Pancreas (tissue), 10 donors: ENCODE data around the gene INAFM2. TPM values are rescaled to one million over a fixed set of nuclear protein-coding genes. Genes with fewer than 3 reads are reported as not detected.
A peak's percentile ranks its signal among the peaks of the same experiment; 100 is the strongest.

Experiments used
- ATAC-seq, 4 donors: fragments of 200-7000 bp; cut with Tn5 transposase; one replicate each; pipeline versions ENCODE4 v1.8.0 to v1.9.1; 2020; ENCODE audit warnings: mild to moderate bottlenecking in 4 of 4, moderate library complexity in 4 of 4
- DNase-seq, 6 donors: peaks; one replicate each; pipeline ENCODE4 v3.0.0-alpha.2; 2020
- FAIRE-seq: peaks from 2 replicates; lab custom pipeline; 2012; peaks lifted over from hg19 to GRCh38; lab: Jason Lieb, UNC
- H3K27ac ChIP-seq, 4 donors: fragments of 200-600 bp; sonication (generic); 1 replicate in 3 of 4; 2 replicates in 1 of 4; pipeline versions ENCODE4 v1.5.0 to v1.8.0; 2020
- H3K27me3 ChIP-seq, 4 donors: fragments of 200-600 bp; one replicate each; pipeline ENCODE4 v1.8.0; 2021
- H3K36me3 ChIP-seq, 3 donors: fragments of 200-600 bp; sonication (generic) in 1 of 3; one replicate each; pipeline versions ENCODE4 v1.5.0 to v1.8.0; 2020 to 2021
- H3K4me1 ChIP-seq, 3 donors: fragments of 200-600 bp; one replicate each; pipeline ENCODE4 v1.8.0; 2021
- H3K4me3 ChIP-seq, 4 donors: fragments of 200-600 bp; sonication (generic) in 2 of 4; one replicate each; pipeline versions ENCODE4 v1.5.0 to v1.8.0; 2020 to 2021
- H3K9me3 ChIP-seq, 4 donors: fragments of 200-600 bp; one replicate each; pipeline ENCODE4 v1.8.0; 2021
- WGBS, 2 donors: extraction: QIAGEN DNeasy Blood & Tissue Kit; methylation state at CpG; one replicate each; pipeline ENCODE4 v1.1.7; 2013; 5-methylcytosine and 5-hydroxymethylcytosine counted together
- intact Hi-C, 3 donors: fragments of 100-400 bp; cut with DNase I; formaldehyde crosslinking; loops; one replicate each; pipeline versions ENCODE4 v1.11.1 to v1.14.2; 2022
- polyA plus RNA-seq, 2 donors: library from polyadenylated mRNA; stranded (reverse); fragments of 200-250 nt; gene quantifications; one replicate each; pipeline ENCODE4 v1.2.3, GENCODE V29; 2013
- total RNA-seq, 6 donors: library from RNA; stranded (reverse); fragmentation: NEBNext Ultra II Directional in 4 of 6; extraction: Animal tissue kit (Norgen Biotek cat#: 25700) in 4 of 6; gene quantifications; one replicate each; pipeline versions ENCODE4 v1.2.1 to v1.2.4, GENCODE V29; 2021 to 2023
- TF ChIP-seq, protein P1 (sequence below), 4 donors: fragments of 200-600 bp; sonication (generic) in 3 of 4; IDR thresholded peaks; one replicate each; pipeline versions ENCODE4 v1.5.0 to v1.8.0; 2021; ENCODE audit warnings: antibody characterized with exemption in 4 of 4
- donor health status: healthy with polysubstance abuse.
- donor health status: DM: no; HTN: no; CAD: no; lungs with moderate emphysema.
- donor health status: DM: no; HTN: no; CAD: no.
- donor health status: control.
- donor health status: control.
- donor health status: Bipolar disorder and iron deficiency.
- donor health status: DM: yes; HTN: yes; CAD: no.
- donor health status: DM: no; HTN: no; CAD: no.
- donor health status: DM: no; HTN: no; CAD: no.
- donor health status: DM: yes; HTN: yes; CAD: no.

Gene INAFM2
- total and polyA plus RNA-seq, 8 donors, result 6.5 to 16.4 (median 11.3) TPM

DNA sequence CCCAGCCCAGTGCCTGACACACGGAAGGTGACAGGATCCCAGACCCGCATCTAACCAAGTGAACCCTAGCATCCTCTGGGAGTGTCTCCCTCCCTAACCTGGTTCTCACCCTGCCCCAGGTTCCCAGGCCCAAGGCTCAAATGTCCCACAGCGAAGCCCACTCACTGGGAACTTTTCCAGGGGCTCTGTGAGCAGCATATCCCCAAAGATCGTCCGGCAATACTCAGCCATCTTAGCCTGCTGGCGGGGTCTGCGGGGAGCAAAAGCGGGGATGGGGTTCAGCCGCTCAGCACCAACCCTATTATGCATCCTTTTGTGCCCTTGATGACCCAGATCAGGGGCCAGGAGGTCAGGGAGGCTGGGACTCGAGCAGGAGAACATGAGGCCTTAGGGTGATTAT is 26.1 kb upstream of the INAFM2 start:
- Histone ChIP-seq H3K9me3 (no peaks in the 10 kb centered on the region), H3K27ac (no peak overlapping the region), H3K4me3 (no peak overlapping the region), H3K27me3 (no peaks in the 10 kb centered on the region), H3K4me1 (peaks cover 0 to 5% (median 3%) of the 10 kb centered on the region in 3 donors), H3K36me3 (no peaks in the 10 kb centered on the region)
- TF ChIP-seq, protein P1, sequence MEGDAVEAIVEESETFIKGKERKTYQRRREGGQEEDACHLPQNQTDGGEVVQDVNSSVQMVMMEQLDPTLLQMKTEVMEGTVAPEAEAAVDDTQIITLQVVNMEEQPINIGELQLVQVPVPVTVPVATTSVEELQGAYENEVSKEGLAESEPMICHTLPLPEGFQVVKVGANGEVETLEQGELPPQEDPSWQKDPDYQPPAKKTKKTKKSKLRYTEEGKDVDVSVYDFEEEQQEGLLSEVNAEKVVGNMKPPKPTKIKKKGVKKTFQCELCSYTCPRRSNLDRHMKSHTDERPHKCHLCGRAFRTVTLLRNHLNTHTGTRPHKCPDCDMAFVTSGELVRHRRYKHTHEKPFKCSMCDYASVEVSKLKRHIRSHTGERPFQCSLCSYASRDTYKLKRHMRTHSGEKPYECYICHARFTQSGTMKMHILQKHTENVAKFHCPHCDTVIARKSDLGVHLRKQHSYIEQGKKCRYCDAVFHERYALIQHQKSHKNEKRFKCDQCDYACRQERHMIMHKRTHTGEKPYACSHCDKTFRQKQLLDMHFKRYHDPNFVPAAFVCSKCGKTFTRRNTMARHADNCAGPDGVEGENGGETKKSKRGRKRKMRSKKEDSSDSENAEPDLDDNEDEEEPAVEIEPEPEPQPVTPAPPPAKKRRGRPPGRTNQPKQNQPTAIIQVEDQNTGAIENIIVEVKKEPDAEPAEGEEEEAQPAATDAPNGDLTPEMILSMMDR (IDR thresholded peaks at IDR 0.05), result no peak
- FAIRE-seq, result no peak
- DNase-seq, result peak in 3 of 6 donors; percentile 15 to 38 (median 30)
- ATAC-seq, result no peak
- 92 to 94% methylated on average over 10 of the region's 10 CpGs for WGBS, 2 donors
- intact Hi-C loops, result no loop called here

- WGBS, 2 donors, result 93 to 95% methylated on average over 17 of the region's 17 CpGs
- no peaks in the 10 kb centered on the region for H3K36me3 ChIP-seq
- H3K4me3 ChIP-seq, result no peak overlapping the region
- TF ChIP-seq, protein P1 (IDR thresholded peaks at IDR 0.05), result no peak
- intact Hi-C loops, result no loop called here
- no peaks in the 10 kb centered on the region for H3K27me3 ChIP-seq
- ATAC-seq (no peak), FAIRE-seq (no peak), DNase-seq (peak in 3 of 6 donors; percentile 21 to 35 (median 31))
- peaks cover 0 to 5% (median 3%) of the 10 kb centered on the region in 3 donors for H3K4me1 ChIP-seq
- no peaks in the 10 kb centered on the region for H3K9me3 ChIP-seq
- H3K27ac ChIP-seq, result no peak overlapping the region
These were observed 25.1 kb upstream of the INAFM2 start for GRCh38 chr15:40298216-40298935.

DNA sequence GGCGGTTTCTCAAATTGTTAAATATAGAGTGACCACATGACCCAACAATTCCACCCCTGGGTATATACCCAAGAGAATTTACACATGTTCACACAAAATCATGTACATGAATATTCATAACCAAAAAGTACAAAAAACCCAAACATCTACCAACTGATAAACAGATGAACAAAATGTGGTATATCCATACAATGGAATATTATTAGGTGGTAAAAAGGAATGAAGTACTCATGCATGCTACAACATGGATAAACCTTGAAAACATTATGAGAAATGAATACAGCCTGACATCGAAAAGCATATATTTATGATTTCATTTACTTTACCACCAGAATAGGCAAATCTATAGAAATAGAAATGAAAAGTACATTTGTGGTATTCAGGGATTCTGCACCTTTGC is 23.1 kb upstream of the INAFM2 start:
- 92 to 96% methylated on average over 2 of the region's 2 CpGs for WGBS, 2 donors
- ATAC-seq (no peak), DNase-seq (no peak), FAIRE-seq (no peak)
- TF ChIP-seq, protein P1 (IDR thresholded peaks at IDR 0.05), result no peak
- Histone ChIP-seq H3K4me1 (peaks cover 0 to 5% (median 3%) of the 10 kb centered on the region in 3 donors), H3K36me3 (no peaks in the 10 kb centered on the region), H3K27me3 (no peaks in the 10 kb centered on the region), H3K4me3 (no peak overlapping the region), H3K9me3 (no peaks in the 10 kb centered on the region), H3K27ac (no peak overlapping the region)
- intact Hi-C loops, result no loop called here

DNA sequence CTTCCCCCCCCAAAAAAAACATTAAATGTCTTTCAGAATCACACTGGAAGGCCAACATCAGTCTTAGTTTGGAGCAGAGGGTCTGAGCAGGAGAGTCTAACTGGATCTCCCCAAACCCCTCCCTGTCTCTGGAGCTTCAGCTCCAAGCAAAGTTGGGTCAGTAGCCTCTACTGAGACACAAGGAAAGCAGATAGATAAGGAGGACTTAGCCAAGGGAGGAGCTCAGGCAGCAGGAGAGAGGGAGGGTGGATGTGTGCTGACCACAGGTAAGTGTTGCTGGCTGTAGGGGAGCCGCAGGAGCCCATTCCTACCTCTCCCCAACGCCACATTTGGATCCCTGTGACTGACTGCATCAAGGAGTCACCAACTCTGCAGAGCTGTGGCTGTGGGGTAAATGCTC is 22.7 kb upstream of the INAFM2 start:
- Histone ChIP-seq H3K27me3 (no peaks in the 10 kb centered on the region), H3K4me1 (peaks cover 0 to 5% (median under 1%) of the 10 kb centered on the region in 3 donors), H3K27ac (no peak overlapping the region), H3K36me3 (no peaks in the 10 kb centered on the region), H3K4me3 (no peak overlapping the region), H3K9me3 (no peaks in the 10 kb centered on the region)
- ATAC-seq, result no peak
- WGBS, 2 donors, result 94 to 100% methylated on average over 2 of the region's 2 CpGs
- intact Hi-C loops, result no loop called here
- FAIRE-seq, result no peak
- DNase-seq, result peak in 2 of 6 donors; percentile 1 to 7
- TF ChIP-seq, protein P1 (IDR thresholded peaks at IDR 0.05), result no peak
